Stimulated activated CD4-positive, alpha-beta T cell treated with anti-CD3 and anti-CD28 coated beads, Interleukin-4, amount 100 ng/mL, for 48 hours (primary cell): ENCODE results near the gene RAB19.
"Not testable (repeated sequence)": the region's sequence is repeated elsewhere in the genome, so short reads cannot be mapped to it uniquely, and the experiment has no call there.

Source experiments
- DNase-seq, 2 donors: peaks; one replicate each; pipeline ENCODE4 v3.0.0-alpha.2; 2020; ENCODE audit warnings: low read depth in 2 of 2

The RAB19 gene

DNA sequence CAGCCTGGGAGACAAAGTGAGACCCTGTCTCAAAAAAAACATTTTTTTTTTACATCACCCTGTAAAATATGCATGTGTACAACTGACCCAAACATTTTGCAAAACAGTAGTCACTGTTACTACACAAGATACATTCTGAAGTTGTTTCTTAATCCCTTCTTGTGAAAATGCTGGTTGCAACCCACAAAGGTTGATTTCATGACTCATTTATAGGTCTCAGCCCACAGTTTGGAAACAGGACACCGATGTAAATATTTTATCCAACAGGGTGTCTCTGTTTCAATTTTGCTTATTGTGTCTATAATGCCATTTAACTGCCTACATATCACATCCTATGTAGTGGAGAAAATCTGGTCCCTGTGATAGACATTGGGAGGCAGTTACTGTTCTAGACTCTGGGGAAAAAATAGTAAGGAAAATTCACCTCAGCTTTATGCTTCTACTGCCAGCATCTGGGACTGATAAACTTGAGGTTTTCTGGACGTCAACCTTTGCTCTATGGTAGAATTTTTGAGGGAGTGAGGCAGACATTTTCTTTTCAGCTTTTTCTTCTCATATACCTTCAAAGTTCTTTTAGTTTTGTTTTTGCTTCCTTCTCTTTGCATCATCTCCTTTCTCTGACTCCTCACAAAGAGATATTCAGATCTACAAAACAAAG is 1.6 kb upstream of the RAB19 start:
- DNase-seq, result no peak

DNA sequence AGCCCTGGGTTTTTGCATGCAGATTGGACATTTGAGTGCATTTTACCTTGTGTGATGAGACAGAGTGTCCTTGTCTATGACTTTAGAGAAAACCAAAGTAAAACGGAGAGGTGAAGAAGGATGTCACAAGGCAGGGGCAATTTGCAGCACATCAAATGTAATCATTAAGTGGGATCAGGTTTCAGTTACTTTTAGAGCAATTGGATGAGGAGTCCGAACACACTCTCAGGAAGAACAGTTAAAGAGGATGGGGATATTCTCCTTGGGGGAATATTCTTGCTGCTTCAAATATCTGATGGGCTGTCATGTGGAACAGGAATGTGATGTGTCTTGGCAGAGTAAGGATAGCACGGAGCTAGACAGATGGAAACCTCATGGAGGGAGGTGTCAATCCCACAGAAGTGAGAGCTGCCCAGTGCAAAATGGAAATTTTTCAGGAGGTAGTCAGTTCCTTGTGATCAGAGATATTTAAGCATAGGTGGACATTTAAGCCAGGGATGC is 757 bp downstream of the RAB19 start:
- DNase-seq, result no peak

DNA sequence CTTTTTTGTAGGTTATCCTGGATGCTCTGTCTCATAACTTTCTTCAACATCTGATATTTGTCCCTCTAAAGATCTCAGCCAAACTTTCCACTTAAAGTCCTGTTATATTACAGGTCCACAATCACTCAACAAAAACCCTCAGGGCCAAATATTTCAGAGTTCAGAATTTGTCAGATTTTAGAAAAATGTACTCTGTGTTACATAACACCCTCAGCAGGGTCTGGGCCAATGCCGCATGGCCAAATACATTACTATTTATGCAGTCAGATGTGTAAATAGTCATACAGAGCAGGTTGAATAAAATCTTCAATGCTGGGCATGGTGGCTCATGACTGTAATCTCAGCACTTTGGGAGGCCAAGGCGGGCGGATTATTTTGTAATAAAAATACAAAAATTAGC is 11.5 kb downstream of the RAB19 start:
- DNase-seq, result no peak

DNA sequence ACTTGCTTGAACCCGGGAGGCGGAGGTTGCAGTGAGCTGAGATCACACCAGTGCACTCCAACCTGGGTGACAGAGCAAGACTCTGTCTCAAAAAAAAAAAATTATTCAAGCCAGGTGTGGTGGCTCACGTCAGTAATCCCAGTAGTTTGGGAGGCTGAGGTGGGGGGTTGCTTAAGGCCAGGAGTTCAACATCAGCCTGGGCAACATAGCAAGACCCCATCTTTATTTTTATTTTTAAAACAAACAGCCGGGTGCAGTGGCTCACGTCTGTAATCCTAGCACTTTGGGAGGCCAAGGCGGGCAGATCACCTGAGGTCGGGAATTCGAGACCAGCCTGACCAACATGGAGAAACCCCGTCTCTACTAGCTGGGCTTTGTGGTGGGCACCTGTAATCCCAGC is 12.0 kb downstream of the RAB19 start:
- not testable (repeated sequence) for DNase-seq

DNA sequence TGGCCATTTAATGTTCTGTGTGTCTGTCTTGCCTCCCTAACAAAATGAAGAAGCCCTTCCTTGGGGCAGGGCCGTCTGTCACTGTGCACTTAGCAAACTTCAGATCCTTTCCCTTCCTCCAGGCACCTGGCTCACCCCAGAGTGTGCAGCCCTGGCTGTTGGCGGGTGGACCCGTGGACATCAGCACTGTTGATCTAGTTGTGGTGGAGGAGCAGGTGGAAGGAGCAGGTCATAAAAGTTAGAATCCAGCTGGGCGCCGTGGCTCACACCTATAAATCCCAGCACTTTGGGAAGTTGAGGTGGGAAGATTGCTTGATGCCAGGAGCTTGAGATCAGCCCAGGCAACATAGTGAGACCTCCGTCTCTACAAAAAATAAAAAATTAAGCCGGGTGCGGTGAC is 12.7 kb downstream of the RAB19 start:
- DNase-seq, result no peak

DNA sequence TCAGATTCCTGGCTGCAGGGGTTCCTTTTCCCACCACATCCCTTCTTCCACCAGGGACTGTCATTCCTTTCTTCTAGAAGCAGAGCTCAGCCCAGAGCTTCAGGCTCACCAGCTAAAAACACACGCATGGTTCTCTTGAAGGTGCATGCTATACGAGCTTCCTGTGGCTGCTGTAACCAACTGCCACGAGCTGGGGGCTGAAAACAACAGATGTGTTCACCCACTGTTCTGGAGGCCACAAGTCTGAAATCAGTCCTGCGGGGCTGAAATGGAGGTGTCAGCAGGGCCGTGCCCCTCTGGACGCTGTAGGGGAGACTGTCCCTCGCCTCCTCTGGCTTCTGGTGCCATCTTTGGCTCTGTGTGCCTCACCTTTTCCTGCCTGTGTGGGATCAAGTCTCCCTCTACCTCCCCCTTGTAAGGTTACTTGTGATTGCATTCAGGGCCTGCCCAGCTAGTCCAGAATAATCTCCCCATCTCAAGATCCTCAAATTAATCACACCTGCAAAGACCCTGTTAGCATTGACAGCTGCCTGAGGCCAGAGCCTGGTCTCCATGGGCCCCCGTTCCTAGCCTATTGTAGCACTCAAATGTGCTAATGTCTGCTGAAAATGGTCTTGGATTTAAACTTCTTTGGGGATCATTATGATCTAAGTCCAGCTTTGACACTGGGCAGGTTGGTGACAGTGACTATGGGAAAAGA is 13.7 kb downstream of the RAB19 start:
- DNase-seq, result no peak

DNA sequence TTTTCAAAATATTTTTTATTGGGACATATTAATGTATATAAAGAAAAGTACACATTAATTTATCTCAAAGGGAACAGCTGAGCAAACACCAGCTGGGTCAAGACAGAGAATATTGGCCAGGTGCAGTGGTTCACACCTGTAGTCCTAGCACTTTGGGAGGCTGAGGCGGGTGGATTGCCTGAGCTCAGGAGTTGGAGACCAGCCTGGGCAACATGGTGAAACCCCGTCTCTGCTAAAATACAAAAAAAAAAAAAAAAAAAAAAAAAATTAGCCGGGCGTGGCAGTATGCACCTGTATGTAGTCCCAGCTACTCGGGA is 14.3 kb downstream of the RAB19 start:
- not testable (repeated sequence) for DNase-seq

DNA sequence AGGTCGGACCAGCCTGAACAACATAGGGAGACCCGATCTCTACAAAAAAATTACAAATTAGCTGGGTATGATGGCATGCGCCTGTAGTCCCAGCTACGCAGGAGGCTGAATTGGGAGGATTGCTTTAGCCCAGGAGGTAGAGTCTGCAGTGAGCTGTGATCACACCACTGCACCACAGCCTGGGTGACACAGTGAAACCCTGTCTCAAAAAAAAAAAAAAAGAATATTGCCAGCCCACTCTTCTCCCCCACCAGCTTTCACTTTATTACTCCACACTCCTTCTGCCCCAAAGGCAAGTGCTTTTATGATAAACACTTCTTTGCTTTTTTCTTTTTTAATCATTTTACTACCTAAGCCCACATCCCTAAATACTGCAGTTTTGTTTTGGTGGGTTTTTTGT is 14.8 kb downstream of the RAB19 start:
- DNase-seq, result no peak

DNA sequence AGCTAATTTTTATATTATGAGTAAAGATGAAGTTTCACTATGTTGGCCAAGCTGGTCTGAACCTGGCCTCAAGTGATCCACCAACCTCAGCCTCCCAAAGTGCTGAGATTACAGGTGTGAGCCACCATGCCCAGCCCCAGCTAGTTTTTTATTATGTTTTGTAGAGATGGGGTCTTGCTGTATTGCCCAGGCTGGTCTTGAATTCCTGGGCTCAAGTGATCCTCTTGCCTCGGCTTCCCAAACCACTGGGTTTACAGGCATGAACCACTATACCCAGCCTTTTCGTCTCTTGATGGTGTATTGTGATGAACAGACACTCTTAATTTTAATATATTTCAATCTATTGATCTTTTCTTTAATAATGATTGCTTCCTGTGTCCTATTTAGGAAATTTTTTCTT is 17.7 kb downstream of the RAB19 start:
- DNase-seq, result no peak

DNA sequence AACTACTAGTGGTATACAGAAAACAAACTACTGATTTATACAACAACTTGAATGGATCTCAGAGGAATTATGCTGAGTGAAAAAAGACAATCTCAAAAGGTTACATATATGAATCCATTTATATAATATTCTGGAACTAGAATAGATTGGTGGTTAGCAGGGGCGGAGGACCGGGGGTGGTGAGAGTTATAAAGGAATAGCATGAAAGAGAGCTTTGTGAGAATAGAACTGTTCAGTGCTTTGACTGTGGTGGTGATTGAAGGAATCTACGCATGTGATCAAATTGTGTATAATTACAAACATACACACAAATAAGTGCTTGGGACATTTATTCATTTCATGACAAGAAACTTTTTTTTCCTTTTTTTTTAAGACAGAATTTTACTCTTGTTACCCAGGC is 19.6 kb downstream of the RAB19 start:
- DNase-seq, result no peak

DNA sequence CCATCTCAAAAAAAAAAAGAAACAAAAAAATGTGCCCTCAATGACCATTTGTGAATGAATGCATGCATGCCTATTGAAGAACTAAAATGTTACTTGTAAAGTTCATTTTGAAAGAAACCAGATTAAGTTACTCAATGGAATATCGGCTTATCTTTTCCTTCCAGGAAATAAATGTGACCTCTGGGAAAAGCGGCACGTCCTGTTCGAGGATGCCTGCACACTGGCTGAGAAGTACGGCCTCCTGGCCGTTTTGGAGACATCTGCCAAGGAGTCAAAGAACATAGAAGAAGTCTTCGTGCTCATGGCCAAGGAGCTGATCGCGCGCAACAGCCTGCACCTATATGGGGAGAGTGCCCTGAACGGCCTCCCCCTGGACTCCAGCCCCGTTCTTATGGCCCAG is 21.9 kb downstream of the RAB19 start:
- no peak for DNase-seq

DNA sequence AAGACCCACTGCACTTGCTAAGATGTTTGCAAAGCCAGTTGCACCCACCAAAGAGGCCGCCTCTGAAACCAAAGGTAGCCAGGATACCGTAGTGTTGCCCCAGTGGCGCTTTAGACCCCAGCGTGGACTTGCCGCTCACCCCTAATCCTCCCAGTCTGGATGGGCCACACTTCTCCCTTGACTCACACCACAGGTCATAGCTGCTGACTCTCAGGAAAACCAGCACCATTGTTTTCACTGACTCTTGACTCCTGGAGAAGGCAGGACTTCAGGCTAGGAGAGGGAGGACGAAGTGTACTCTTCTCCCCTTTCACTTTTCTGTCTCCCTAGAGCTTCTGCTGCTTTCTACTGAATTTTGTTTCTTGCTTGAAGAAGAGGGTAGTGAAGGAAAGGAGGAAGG is 22.3 kb downstream of the RAB19 start:
- DNase-seq, result no peak

DNA sequence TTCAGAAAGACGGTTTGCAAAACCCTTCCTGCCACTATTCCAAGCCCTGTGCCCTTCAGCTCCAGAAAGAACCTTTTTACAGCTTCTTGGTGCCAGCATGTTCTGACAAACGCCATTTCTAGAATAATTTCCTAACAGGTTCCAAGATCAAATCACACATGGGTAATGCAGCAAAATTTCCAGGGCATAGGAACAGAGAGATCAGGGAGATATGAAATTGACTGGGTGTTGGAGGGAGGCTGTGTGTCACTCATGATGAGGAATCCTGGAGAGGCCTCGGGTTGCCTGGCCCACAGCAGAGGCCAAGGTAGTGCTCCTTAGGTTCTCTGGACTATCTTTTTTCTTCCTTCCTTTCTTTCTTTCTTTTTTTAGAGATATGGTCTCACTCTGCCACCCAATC is 29.5 kb downstream of the RAB19 start:
- DNase-seq, result no peak

DNA sequence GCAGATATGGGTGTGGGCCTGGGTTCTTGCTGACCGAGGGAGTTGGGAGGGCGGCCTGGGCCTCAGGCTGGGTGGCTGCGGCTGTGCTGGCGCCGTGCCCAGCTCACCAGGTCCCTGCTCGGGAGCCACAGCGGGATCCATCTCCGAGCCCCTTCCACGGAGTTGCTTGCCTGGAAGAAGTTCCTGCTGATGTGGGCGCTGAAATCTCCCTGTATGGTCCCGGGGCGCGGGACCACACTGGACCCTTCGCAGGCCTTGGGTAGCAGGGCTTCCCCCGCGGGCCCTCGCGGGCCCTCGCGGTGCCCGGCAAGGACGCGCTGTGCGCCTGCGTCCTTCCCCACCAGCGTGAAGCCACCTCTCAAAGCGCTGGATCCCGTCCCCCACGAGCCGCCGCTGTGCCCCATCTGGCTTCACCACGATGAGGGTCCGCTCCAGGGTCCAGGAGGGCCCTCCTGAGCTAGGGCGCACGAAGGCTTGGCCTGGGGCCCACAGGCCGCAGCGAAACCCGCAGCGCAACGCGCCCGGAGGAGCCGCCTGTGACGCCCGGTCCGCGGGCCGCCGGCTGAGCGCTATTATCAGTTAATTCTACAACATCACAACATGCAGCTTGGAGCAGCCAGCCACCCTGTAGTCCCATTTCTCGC is 31.5 kb downstream of the RAB19 start:
- DNase-seq, result no peak

DNA sequence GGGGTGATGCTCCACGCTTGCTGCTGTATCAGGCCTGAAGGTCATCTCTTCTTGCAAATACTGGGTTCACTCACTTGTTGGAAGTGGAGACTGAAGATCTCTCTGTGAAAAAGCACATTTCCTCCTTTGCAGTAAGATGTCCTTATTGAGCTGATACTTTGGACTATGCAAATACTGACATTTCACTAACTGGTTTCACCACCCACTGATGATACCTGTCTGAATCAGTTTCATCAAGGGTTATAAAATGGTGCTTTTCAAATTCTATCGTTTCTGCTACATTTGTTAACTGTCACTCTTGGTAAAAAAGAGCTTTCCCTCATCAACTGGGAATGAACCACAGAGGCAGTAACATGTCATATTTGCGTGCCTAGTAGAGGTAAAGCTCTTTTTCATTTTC is 35.5 kb downstream of the RAB19 start:
- no peak for DNase-seq

DNA sequence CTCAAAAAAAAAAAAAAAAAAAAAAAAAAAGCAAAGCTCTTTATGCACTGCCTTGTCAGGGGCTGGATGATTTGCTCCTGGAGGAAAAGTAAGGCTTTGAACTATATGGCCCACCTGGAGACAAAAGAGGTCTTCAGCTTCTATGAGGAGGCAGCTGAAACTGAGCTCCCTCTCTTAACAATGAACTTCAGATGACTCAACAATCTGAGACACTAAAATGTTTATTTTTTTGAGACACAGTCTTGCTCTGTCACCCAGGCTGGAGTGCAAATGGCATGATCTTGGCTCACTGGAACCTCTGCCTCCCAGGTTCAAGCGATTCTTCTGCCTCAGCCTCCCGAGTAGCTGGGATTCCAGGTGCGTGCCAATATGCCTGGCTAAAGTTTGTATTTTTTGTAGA is 36.7 kb downstream of the RAB19 start:
- DNase-seq, result no peak

DNA sequence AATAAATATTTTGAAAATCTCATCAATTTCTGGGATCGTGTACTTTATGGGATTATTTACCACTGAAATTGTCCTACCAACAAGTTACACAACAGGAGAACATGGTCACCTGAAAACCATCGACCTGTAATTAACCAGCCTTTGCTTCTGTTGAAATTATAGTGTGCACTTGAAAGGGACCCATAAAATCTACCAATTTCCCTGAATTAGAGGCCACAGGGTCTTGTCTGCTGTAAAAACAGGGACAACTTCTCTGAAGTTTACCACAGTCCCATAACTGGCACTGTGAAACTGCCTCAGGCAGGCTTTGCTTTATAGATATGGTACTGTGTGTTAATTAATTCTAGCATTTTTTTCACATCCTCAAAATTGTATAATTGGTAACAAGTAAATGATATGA is 37.7 kb downstream of the RAB19 start:
- DNase-seq, result no peak

DNA sequence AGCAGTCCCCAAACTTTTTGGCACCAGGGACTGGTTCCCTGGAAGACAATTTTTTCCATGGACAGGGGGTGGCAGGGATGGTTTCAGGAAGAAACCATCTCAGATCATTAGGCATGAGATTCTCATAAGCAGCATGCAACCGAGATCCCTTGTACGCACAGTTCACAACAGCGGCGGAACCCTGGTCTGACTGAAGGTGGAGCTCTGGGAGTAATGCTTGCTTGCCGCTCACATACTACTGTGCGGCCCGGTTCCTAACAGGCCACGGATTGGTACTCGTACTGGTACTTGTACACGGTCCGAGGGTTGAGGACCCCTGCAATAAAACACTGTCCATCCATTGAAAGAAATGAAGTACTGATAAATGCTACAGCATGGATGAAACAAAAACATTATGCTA is 42.6 kb downstream of the RAB19 start:
- DNase-seq, result no peak

DNA sequence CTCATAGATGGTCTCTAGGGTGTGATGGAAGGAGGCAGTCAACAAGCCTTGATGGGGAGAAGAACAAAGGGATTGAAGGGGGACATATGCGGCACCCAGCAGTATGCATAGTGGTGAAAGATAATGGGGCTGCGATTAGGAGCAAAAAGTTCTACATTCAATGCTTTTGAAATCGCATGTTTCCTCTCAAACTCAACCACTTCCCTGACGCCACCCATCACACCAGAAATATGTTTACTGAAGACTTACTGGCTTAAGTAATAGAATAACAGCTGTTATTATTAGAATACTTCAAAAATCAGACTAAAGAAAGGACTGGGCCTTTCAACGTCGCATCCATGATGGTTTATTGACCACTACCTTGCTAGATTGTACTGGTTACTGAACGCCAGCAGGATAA is 44.0 kb downstream of the RAB19 start:
- DNase-seq, result no peak

DNA sequence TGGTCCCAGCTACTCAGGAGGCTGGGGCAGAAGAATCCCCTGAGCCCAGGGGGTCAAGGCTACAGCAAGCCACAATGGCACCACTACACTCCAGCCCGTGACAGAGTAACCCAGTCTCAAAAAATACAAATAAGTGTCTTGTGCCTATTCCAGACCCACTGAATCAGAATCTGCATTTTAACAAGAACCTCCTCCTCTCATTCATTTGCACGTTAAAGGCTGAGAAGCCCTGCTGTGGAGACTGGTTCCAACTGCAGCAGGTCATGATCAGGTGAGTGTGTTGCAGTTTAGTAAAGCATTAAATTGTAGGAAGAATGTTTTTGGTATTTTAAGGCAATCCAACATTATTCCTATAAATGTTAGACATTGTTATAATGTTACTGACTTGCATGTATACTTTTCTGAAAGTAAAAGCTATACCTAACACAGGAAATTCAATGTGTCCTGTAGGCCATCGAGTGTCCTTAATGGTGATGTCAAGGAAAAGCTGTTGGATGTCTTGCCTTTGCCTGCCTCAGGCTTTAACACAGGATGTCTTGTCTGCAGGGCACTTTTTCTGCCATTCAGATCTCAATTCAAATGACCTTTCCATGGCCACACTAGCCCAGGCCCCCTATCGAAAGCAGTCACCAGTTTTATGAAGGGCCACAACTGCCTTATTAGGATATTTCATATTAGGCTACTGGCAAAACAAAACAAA is 45.1 kb downstream of the RAB19 start:
- DNase-seq, result no peak

DNA sequence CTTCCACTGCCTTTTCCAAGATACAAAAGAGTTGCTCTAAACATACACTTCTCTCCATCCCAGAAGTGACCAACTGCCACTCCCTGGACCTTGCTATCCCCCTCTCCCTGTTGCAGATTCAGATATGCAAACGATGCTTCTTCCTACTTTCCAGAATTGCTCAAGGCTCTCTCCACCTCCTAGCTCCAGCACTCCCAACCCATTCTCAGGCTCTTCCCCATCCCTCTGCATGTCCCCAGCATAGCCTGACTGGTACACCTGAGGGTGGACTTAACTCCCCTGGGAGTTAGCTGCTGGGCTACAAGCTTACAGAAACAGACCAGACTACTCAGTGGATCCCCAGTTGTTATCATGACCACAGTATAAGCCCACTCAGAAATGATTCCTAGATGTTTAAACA is 47.9 kb downstream of the RAB19 start:
- DNase-seq, result no peak

DNA sequence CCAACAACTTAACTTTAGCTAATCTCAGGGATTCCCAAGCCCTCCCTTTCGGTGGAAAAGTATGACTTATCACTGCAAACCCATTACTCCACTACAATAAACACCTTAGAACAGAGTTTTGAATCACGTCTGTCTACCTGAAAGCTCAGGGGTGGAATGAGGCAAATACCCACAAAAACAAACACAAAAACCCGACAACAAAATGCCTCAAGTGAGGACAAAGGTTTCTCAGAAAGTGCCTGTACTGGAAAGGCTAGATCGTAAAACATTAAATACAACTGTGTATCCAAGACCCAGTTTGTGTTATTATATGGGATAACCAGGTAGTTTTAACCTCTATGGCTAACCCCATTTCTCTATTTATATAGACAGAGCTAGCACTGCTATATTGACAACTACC is 49.4 kb downstream of the RAB19 start:
- DNase-seq, result no peak
